Right lobe of liver (tissue), 6 donors: Measurements from ENCODE around the gene NOS3. TPM values are rescaled to one million over a fixed set of nuclear protein-coding genes. Genes with fewer than 3 reads are reported as not detected.
A peak's percentile ranks its signal among the peaks of the same experiment; 100 is the strongest.

Source experiments
- ATAC-seq, 4 donors: fragments of 200-7000 bp; cut with Tn5 transposase; one replicate each; pipeline ENCODE4 v1.9.1; 2020; ENCODE audit warnings: mild to moderate bottlenecking in 4 of 4, moderate library complexity in 4 of 4
- DNase-seq, 3 donors: peaks; one replicate each; pipeline ENCODE4 v3.0.0-alpha.2; 2020
- H3K27ac ChIP-seq, 3 donors: fragments of 200-600 bp; one replicate each; pipeline ENCODE4 v1.8.0; 2022
- H3K27me3 ChIP-seq, 2 donors: fragments of 200-600 bp; one replicate each; pipeline ENCODE4 v1.8.0; 2022
- H3K36me3 ChIP-seq, 4 donors: fragments of 200-600 bp; sonication (generic) in 1 of 4; one replicate each; pipeline versions ENCODE4 v1.5.1 to v1.8.0; 2017 to 2022; ENCODE audit warnings: control low read depth in 1 of 4
- H3K4me1 ChIP-seq, 4 donors: fragments of 200-600 bp; sonication (generic) in 1 of 4; one replicate each; pipeline versions ENCODE4 v1.5.1 to v1.8.0; 2017 to 2022; ENCODE audit warnings: control low read depth in 1 of 4
- H3K4me3 ChIP-seq, 3 donors: fragments of 200-600 bp; one replicate each; pipeline ENCODE4 v1.8.0; 2022
- H3K9me3 ChIP-seq, 4 donors: fragments of 200-600 bp; sonication (generic) in 1 of 4; one replicate each; pipeline versions ENCODE4 v1.5.1 to v1.8.0; 2017 to 2022; ENCODE audit warnings: control low read depth in 1 of 4
- POLR2A ChIP-seq: fragments of 450-650 bp; IDR thresholded peaks from one replicate; pipeline ENCODE4 v1.6.1; 2017; ENCODE audit warnings: antibody characterized with exemption, mild to moderate bottlenecking
- WGBS: methylation state at CpG from one replicate; pipeline ENCODE4 v1.1.6; 2018; ENCODE audit warnings: low coverage, low lambda C conversion rate; ENCODE audit not compliant: insufficient coverage; ENCODE audit errors: missing lambda C conversion rate; 5-methylcytosine and 5-hydroxymethylcytosine counted together
- intact Hi-C, 2 donors: fragments of 100-400 bp; cut with DNase I; formaldehyde crosslinking; loops; one replicate each; pipeline versions ENCODE4 v1.11.2 to v1.14.1; 2022
- total RNA-seq, 6 experiments: library from RNA; depleted of rRNA in 2 of 6; stranded (reverse); fragments of >200 nt in 2 of 6; fragmentation: NEBNext Ultra II Directional in 3 of 6; extraction: Animal tissue kit (Norgen Biotek cat#: 25700) in 3 of 6; gene quantifications; one replicate each; pipeline versions ENCODE4 v1.1.0 to v1.2.4, GENCODE V29; 2016 to 2023
- TF ChIP-seq, protein P1 (sequence below), 4 donors: fragments of 200-600 bp in 3 of 4; fragments of 450-650 bp in 1 of 4; IDR thresholded peaks; one replicate each; pipeline versions ENCODE4 v1.5.1 to v1.8.0; 2016 to 2022; ENCODE audit warnings: antibody characterized with exemption in 4 of 4, mild to moderate bottlenecking in 2 of 4
- donor health status: DM: no; HTN: yes; CAD: no.
- donor health status: DM: no; HTN: no; CAD: no.
- donor health status: DM: no; HTN: no; CAD: no.
- donor health status: DM: no; HTN: yes; CAD: no.
- donor health status: DM: no; HTN: yes; CAD: no.

Gene NOS3
- total RNA-seq, 6 experiments from 2014 or later = 2.4 to 9.2 (median 5.0) TPM

DNA sequence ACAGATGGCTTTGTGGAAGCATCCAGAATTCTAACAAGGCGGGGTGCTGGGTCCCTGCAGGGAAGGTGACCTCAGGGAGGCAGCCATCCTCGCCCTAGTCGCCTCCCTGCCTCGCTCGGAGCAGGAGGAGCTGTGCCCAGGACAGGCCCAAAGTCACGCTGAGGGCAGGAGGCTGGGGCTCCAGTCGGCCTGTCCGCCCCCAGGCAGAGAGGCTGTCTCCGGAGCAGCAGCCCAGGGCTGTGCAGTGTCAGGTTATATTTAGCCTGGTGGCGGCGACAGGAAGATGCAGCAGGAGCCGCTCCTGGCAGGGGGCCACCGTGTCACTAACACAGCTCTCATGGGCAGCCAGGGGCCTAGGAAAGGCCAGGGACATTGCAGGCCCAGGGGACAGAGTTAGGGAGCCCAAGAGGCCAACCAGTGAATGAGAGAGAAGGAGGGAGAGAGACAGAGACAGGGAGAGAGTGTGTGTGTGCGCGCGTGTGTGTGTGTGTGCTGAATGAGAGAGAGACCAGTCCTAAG, 26.2 kb upstream of the NOS3 start:
- no peak overlapping the region for H3K4me3 ChIP-seq
- no peaks in the 10 kb centered on the region for H3K36me3 ChIP-seq
- ATAC-seq (peak; percentile 60 to 68 (median 66)), DNase-seq (peak in 2 of 3 donors; percentile 51 to 62)
- H3K4me1 ChIP-seq = no peaks in the 10 kb centered on the region
- H3K27me3 ChIP-seq = no peaks in the 10 kb centered on the region
- WGBS = 35% methylated on average over 12 of the region's 16 CpGs
- no peak overlapping the region for H3K27ac ChIP-seq
- no peak for TF ChIP-seq POLR2A
- TF ChIP-seq, protein P1, sequence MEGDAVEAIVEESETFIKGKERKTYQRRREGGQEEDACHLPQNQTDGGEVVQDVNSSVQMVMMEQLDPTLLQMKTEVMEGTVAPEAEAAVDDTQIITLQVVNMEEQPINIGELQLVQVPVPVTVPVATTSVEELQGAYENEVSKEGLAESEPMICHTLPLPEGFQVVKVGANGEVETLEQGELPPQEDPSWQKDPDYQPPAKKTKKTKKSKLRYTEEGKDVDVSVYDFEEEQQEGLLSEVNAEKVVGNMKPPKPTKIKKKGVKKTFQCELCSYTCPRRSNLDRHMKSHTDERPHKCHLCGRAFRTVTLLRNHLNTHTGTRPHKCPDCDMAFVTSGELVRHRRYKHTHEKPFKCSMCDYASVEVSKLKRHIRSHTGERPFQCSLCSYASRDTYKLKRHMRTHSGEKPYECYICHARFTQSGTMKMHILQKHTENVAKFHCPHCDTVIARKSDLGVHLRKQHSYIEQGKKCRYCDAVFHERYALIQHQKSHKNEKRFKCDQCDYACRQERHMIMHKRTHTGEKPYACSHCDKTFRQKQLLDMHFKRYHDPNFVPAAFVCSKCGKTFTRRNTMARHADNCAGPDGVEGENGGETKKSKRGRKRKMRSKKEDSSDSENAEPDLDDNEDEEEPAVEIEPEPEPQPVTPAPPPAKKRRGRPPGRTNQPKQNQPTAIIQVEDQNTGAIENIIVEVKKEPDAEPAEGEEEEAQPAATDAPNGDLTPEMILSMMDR (IDR thresholded peaks at IDR 0.05) = no peak
- H3K9me3 ChIP-seq = no peaks in the 10 kb centered on the region
- intact Hi-C loops = no loop called here

DNA sequence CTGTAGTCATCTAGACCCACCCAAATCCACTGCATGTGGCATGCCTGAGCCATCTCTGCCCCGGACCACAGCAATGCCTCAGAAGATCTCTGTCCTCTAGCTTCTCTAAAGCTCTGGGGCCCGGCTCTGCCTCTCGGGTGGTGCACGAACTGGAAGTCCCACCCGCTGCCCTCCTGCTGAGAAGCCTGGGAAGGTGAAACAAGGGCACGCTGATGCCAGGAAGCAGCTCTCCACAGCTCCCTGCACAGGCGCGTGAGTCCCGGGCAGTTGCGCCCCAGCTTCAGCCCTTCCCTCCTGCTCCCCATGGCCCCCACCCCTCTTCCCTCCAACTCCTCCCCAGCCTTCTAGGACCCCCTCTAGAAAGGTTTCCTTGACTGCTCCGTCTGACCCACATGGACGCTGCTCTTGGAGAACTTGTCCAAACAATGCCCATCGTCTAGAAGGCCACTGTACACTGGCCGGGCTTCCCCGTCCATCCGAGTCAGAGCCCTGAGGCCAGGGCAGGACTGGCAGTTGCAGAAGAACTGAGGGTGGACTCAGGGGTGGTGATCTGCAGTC, 25.5 kb upstream of the NOS3 start:
- intact Hi-C loops = no loop called here
- no peak for DNase-seq
- 36% methylated on average over 7 of the region's 16 CpGs for WGBS

DNA sequence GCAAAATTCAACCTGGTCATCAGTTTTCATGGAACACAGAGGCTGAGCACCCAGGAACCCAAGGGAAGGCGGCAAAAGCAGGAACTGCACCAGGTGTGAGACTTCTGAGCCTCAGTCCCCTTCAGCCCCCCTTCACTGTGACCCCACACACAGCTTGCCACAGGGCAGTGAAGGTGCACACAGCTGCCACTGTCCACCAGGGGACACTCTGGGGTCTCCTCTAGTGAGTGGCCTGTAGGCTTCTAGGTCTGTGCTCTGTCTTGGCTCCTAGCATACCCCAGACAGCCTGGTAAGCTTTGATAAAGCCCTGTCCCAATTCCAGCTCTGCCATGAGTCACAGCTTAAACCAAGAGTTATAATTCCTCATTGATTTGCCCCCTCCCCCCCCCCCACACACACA, 24.8 kb upstream of the NOS3 start:
- H3K9me3 ChIP-seq = no peaks in the 10 kb centered on the region
- no CpG with 5 or more reads among the region's 1 CpG for WGBS
- no peaks in the 10 kb centered on the region for H3K27me3 ChIP-seq
- intact Hi-C loops = no loop called here
- no peaks in the 10 kb centered on the region for H3K36me3 ChIP-seq
- DNase-seq (no peak), ATAC-seq (no peak)
- no peak overlapping the region for H3K27ac ChIP-seq
- no peaks in the 10 kb centered on the region for H3K4me1 ChIP-seq
- no peak overlapping the region for H3K4me3 ChIP-seq
- TF ChIP-seq POLR2A = no peak
- TF ChIP-seq, protein P1 (IDR thresholded peaks at IDR 0.05) = no peak

More for the DNA sequence above, 25.5 kb upstream of the NOS3 start:
- Histone ChIP-seq H3K4me3 (no peak overlapping the region), H3K27ac (no peak overlapping the region), H3K27me3 (no peaks in the 10 kb centered on the region), H3K4me1 (no peaks in the 10 kb centered on the region), H3K9me3 (no peaks in the 10 kb centered on the region), H3K36me3 (no peaks in the 10 kb centered on the region)
- no peak for TF ChIP-seq POLR2A
- TF ChIP-seq, protein P1 (IDR thresholded peaks at IDR 0.05) = no peak
- ATAC-seq = no peak

DNA sequence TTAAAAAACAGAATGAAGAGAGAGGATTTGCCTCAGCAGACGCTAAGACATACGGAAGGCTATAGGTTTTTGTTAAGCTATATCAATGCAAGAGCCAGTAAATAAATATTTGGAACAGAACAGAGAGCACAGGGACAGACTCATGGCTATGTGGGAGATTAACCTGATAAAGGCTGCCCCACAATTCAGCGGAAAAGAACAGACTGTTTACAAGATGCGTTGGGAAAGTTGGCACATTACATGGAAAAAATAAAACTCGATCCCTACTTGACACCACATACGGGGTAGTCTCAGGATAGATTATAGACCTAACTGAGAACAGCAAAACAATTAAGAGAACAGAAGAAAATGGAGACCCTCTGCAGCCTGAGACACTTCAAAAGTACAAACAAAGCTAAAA, 23.5 kb upstream of the NOS3 start:
- 41% methylated on average over 6 of the region's 6 CpGs for WGBS
- Histone ChIP-seq H3K27ac (no peak overlapping the region), H3K27me3 (no peaks in the 10 kb centered on the region), H3K9me3 (no peaks in the 10 kb centered on the region), H3K36me3 (no peaks in the 10 kb centered on the region), H3K4me1 (no peaks in the 10 kb centered on the region), H3K4me3 (no peak overlapping the region)
- DNase-seq = no peak
- ATAC-seq = no peak
- intact Hi-C loops = no loop called here
- no peak for TF ChIP-seq POLR2A
- TF ChIP-seq, protein P1 (IDR thresholded peaks at IDR 0.05) = no peak
